ENCODE data around the gene TJP1.
"Not testable (repeated sequence)": the region's sequence is repeated elsewhere in the genome, so short reads cannot be mapped to it uniquely, and the experiment has no call there.

The TJP1 gene

DNA sequence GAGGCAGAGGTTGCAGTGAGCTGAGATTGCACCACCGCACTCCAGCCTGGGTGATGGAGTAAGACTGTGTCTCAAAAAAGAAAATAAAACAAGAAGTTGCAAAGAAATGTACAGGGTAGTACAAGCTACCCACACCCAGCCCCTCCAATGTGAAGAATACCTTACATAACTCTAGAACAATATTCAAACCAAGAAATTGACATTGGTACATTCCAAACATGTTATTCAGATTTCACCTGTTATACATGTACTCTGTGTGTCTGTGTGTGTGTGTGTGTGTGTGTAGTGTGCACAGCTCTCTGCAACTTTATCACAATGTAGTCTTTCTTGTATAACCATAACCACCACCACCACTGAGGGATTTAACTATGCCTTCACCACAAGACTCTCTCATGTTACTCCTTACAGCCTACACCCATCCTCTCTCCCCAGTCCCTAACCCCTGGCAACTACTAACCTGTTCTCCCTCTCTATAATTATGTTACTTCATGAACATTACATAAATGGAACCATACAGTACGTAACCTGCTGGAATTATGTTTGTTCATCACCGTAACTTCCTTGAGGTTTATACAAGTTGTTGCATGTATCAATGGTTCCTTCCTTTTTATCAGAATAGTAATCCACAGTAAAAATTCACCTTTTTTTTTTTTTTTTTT lies 16.2 kb upstream of the TJP1 start:
- no peak for DNase-seq

DNA sequence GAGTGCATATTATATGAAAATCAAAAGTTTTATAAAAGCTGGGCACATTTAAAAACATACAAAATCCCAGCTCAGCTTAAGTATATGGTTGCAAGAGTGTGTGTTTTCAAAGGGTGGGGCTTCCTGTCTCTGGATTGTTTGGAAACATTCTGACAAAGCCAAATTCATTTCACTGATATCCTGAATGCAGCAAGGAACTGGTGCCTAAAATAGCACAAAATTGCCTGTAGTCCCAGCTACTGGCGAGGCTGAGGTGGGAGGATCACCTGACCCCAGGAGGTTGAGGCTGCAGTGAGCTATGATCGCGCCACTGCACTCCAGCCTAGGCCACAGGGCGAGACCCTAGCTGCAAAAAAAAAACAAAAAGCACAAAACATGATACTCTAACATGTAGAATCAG lies 13.0 kb upstream of the TJP1 start:
- DNase-seq, result peak; percentile 34

DNA sequence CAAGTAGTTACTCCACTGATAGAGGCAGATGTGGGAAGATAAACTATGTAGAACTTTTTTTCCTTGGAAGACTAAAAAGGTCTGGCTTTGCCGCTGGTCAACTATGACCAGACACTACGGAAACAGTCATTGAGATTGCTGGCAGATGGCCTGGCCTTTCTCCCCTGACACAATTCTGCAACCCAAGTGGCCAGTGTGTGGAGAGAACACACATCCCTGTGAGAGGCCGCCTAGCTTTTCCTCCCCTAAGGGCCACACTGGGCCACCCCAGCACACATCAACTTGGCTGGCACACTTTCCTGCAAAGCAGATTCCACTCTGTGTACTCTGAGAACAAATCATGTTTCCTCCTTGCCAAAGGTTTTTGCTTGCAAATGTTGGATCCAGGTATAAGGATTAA lies 10.4 kb upstream of the TJP1 start:
- no peak for DNase-seq

DNA sequence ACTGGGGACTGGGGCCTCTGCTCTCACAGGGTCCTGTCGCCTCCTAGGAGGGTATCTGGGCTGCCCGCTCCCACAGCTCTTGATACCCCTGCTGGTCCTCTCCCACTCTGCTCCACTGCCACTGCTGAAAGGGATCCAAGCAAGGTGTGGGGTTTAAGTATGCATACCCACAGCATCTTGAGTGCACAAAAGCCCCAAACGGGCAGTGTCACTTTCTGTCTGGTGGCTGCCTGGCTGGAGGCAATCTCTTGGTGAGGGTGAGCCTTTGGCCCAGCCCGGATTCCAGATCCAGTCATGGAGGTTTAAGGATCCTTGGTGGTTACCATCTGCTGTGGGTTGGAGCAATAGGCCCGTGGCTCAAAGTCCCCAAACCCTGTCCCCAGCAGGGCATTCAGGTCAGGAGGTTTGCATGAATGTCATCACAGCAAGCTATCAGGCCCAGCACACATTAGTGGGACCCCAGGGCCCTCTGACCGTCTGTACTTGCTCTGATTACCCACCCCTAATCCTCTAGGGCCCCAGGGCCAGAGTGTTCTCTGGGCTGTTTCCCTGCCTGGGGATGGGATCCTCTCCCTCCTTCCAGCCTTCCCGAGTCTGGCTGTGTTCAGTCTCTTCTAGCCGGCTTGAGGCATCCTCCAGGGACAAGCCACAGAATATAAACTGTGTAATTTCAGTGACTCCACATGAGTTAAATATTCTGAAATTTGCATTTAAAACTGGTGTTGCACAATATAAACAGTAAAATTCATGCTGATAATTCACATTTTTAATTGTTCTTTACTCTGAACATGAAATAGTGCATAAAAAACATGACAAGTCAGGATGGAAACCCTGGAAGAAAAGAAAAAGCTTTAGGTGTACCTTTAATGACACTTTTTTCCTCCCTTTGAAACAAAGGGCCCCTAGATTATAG lies 4.9 kb upstream of the TJP1 start:
- DNase-seq, result no peak

DNA sequence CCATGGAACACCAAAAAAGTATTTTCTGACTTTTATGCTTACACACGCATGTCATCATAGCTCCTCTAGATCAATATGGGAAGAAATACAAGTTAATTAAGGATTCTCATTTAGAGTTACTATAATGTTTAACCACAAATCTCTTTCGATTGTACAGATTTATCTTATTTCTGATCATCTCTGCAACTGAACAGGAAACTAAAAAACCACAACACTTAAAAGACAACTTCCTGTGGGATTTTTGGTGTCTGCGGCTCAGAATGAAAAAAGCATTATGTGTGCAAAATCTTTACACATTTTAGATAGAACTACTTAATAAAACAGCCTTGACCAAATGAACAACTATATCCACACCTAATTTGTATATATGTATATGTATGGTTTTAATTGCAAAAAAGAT lies 3.0 kb upstream of the TJP1 start:
- no peak for DNase-seq

DNA sequence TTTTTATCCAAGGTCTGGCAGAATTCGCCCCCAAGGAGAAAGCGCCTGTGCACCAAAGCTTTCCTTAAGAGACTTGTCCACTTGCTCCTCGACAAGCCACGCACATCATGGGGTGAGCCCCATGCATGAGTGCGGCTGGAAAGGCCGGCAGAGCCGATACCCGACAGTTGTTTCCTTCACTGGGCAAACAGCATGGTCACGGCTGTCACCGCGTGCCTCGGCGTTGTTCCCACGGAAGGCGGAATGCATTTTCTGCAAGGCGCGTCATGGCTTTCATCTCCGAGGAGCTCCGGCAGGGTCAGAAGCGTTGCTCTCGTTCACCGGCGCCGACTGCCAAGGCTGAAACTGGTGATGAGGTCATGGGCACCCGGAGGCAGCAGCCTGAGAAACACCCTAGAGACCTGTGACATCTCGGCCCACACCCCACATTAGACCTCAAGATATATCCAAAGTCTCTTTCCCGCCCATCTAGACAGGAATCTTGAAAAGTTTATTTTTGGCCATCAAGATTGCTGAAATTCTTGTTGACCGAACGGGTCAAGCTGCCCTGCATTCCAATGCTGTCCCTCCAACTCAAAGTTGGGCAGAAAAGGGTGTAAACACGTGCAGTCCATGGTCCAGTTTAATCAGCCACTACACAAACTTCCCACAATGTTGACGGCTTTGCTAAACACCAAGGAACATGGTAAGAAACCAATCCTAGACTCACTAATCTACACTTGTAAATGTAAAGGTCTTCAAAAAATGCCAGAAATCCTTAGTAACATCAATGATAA lies 604 bp upstream of the TJP1 start:
- DNase-seq, result peak; percentile 73

DNA sequence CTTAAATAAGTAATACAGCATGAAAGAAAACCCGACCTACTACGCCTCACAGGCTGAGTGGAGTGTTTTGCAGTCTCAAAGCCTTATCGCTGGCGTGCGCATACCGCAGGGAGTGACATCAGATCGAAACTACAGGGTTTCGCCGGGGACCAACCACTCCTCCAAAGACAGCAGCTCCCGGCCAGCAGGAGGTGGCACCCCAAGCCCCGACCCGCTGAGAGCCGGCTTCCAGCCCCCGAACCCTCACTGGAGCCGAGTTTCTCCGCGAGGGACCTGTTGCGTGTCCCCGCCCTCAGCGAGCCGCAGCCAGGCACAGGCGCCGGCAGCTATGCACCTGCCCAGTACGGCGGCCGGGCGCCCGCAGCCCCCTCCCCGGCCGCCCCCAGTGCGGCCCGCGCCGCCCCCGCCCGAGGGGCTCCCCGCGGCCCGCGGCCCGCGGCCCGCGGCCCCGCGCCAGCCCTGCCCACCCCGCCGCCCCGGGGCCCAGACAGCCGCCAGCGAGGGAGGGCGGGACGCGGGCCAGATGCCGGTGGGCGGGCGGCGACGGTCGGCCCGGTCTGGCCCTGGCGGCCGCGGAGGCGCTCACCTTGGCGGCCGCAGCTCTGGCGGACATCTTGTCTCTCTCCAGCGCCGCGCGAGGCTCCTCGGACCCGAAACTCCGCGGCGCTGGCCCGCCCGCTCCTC lies 710 bp downstream of the TJP1 start:
- DNase-seq, result peak; percentile 72

DNA sequence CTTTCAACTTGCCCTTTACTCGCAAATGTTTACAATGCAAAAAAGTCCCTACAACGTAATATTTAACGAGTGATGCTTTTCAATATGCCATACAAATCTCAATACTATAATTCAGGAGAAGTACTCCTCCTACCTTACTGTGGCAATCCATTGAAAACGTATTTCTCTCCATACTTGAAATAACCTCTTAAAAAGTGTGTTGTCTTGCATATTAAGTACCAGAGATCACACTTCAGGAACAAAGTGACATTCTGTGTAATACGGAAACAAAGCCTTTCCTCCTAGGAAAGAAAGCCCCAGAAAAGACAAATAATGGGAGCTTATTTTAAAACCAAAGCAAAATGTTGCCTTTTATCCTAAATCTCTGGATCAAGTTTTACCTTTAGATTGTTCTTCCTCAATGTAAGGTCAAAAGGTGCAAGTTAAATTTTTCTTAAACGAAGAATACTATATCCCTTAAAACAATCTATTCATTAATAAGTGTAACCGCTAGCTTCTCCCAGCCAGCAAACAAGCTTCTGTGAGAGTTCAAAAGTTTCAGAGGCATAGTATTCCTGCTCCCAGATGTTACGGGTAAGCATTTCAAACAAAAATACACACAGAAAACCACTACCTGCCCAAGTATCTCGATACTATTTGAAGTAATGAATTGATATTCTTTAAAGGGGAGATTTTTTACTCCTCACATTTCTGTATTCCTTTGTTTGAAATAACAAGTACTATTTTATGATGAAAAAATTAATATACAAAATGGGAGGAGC lies 1.7 kb downstream of the TJP1 start:
- DNase-seq, result no peak

DNA sequence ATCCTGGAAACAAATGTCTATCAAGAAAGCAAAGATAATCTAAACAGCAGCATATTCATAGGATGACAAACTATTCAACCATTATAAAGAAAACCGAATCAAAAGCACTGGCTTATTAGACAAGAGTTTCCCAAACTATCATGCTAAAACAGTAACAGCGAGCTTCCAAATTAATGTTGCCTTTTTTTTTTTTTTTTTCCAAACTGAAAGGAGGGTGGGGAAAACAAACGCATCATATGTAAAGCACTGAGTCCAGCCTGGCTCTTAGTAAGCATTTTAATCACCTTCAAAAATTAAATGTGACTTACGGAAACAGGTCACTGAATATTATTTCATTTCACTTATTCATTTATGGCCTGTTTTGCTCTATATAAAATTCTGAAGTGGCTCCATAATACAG lies 2.3 kb downstream of the TJP1 start:
- DNase-seq, result no peak

DNA sequence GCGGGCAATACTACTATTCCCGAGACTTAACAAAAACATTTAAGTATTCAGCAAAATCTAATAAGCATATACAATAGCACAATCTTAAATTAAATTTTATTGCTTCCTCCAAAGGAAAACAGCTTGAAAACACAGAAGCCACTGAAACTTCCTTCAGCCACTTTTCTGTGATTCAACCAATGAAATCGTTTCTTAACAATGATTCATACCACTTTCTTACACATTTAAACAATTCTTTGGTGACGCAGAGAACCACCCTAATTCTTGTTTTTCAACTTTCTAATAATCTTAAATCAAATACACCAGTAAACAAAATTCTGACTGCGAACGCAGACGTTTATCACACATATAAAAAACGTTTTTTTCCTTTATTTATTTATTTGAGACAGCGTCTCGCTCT lies 4.1 kb downstream of the TJP1 start:
- DNase-seq, result no peak

DNA sequence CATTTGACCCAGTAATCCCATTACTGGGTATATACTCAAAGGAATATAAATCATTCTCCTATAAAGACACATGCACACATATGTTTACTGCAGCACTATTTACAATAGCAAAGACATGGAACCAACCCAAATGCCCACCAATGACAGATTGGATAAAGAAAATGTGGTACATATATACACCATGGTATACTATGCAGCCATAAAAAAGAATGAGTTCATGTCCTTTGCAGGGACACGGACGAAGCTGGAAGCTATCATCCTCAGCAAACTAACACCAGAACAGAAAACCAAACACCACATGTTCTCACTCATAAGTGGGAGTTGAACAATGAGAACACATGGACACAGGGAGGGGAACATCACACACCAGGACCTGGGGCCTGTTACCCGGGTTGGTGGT lies 4.8 kb downstream of the TJP1 start:
- DNase-seq, result not testable (repeated sequence)

DNA sequence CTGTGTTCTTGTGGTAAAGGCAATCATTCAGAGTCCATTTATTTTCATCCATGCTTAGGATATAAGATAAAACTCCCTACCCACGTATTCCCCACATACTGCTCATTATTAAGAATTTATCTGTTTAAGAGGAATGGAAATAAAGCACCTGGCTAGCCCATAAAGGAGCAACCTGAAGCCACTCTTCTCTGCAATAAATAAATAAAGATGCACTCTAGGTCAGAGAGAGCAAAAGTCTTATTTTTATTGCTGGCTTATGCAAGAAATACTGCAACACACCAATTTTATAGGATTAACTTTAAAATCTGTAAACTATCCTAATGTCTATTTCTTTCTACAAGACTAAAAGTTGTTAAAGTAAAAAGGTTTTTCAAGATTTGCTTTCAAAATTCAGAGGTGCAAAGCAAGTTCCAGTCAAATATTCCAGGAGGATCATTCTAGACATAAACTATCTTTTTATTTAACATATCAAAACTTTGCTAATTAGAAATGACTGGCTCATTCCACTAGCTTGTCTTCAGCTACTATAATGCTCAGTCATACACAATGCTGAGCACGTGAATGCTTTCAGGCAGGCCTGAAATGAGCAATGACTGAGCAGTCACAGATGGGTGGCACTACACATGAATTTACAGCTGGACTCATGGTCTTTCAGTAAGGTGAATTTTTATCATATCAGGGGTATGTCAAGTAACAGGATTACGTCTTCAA lies 7.1 kb downstream of the TJP1 start:
- no peak for DNase-seq

DNA sequence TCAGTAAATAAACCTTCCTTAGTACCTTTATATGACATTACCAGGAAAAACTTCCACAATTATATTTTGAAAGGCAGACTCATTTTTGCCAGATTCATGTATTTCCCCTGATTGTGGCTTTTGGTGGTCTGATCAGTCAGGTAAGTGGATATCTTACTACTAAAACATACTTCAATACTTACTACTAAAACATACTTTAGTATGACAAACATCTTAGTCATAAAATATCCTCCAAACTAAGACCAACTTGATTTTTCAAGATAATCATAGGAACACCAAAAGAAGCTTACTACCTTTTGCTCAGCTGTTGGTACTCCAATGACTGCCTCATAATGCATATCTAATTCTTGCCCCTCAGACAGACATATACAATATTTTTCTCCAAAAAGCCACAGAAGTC lies 9.3 kb downstream of the TJP1 start:
- no peak for DNase-seq

DNA sequence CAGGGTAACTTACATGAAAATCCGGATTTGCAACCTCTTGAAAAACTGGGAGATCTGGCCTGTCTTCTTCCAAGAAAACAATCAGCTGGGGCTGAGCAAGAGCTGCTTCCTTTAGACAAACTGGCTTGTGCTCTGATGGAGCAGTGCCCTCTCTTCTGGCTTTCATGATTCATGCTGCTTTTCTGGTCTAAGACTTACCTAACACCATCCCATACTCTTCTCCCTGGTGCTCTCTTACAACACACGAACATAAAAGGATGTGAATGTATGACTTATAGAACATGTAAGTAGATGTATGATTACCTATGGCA lies 9.9 kb downstream of the TJP1 start:
- DNase-seq, result no peak

DNA sequence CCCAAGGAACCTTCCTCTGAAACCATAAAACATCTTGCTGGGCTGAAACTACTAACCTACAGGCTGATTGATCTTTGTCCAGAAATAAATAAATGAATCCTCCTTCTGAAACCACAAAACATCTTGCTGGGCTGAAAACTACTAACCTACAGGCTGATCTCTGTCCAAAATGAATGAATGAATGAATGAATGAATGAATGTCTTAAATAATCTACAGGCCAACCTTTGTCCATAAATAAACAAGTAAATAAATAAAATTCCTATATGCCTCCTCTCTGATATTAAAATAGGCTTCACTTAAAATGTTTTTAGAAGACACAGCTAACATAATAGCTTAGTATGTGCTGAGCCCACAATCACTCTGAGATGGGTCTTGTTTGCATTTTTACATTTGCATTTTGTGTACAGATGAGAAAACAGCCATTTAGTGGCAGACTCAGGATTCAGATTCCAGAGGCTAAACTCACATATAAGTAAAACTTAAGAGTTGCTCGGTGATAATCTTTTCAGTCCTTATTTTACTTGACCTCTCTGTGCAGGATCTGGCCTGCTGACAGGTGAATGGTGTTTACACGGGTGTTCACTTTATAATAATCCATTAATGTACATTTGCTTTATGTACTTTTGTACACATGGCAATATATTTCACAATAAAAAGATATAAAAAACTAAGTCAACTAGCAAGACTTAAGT lies 10.4 kb downstream of the TJP1 start:
- no peak for DNase-seq

DNA sequence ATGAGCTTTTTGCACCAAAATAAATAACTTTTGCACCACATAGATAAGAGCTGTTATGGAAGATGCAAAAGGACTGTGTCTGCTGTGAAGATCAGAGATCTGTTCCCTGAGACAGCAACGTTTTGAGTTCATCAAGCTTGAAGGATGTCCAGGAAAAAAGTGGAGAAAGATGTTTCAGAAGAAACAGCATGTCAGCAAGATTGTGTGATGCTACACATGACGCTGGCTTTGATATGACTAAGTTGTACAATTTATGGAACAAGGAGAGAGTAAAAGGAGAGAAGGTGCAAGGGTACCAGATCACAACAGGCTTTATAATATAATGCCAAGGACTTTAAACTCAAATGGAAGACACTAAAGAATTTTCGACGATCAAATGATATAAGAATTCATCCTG lies 16.6 kb downstream of the TJP1 start:
- no peak for DNase-seq

DNA sequence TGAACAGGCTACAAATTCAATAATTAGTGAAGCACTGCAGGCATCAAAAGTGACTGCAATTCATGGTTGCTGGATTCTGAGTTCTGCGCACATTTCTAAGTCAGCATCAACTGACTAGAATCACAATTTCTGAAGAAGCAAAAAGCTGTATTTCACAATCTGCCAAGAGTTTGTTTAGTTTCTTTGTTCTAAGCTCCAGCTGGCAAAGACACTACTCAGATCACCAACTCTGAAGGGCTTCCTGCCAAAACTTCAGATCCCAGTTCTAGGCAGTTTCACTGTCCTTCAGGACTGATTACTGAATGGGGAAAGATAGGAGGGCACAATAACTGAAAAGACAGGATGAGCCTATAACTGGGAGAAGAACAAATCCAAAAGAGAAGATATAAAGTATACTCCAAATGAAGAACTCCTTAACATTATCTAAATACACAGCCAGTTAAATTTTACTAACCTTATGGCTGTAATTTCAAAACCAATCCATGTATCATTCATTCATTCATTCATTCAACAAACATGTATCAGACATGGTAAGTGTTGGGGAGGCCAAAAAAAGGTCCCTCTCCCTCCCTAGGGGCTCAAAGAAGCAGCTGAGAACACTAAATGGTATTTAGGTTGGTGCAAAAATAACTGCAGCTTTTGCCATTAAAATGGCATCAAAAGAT lies 17.1 kb downstream of the TJP1 start:
- no peak for DNase-seq

DNA sequence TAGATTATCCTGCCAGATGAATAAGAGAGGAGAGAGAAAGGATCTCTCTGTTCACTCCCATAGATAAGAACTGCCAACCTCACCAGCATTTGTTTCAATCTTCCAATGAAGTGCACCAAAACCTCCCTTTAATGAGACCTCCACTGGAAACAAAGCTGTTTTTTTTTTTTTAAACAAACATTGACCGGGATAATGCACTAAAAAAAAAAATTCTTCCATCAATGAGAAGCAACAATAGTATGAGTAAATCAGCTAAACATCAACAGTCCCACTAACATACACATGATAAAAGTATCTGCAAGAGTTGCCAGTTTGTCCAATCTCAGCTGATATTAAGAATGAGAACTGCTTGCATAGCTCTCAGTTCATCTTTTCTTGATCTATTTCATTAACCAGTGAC lies 19.9 kb downstream of the TJP1 start:
- DNase-seq, result no peak

DNA sequence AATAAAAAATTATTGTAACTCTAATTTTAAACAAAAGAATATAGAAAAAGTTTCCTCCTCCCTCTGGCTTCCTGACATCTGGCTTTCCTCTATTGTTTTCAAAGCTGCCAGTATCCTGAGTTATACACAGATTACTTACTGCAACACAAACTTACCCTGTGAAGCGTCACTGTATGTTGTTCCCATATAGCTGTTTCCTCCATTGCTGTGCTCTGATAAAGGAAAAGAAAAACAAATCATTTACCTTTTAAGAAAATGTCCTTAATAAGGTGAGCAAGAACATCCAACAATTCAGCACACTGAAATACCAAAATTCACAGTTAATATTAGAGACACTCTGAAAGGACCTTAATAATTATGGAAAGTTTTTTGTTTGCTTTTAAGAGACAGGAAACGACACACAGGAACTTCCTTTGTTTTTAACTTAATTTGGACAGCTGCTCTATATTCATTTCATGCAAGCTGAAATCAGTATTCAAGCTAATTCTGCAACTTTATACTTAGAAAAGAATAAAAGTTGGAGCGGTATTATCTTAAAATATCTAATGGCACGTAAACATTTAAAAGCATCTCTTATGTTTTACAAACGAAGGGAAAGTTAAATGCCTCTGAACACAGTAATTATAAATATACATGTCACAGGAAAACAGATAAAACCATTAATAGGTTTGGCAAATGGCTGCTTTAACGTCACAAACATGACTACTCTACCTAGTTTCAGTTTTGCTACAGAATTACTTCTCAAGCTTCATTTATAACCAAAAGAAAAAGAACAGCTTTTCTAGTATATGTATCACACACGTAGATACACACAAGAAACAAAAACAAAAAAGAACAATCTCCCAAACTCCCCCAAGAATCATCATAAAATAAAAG lies 21.5 kb downstream of the TJP1 start:
- no peak for DNase-seq

DNA sequence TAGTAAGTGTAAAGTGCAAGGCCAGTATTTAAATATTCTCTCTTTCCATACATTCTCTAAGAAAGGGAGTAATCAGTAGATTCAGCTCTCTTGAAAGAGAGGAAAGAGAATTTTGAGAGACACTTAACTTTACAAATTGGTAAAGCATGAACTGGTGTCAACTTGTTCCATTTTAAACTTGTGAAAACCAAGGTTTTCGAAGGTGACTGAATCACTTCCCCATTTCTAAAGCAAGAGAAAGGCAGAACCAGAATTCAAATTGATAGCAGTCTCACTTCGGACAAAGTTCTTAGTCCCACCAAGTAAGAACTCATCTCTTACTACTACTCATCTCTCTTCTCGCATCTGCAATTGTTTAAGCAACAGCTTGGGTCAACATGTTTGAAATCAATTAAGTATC lies 22.4 kb downstream of the TJP1 start:
- no peak for DNase-seq

Data from left hindlimb (tissue), 1 donor.